ENCODE results near the gene PDE6H.

- TF ChIP-seq, protein P1, sequence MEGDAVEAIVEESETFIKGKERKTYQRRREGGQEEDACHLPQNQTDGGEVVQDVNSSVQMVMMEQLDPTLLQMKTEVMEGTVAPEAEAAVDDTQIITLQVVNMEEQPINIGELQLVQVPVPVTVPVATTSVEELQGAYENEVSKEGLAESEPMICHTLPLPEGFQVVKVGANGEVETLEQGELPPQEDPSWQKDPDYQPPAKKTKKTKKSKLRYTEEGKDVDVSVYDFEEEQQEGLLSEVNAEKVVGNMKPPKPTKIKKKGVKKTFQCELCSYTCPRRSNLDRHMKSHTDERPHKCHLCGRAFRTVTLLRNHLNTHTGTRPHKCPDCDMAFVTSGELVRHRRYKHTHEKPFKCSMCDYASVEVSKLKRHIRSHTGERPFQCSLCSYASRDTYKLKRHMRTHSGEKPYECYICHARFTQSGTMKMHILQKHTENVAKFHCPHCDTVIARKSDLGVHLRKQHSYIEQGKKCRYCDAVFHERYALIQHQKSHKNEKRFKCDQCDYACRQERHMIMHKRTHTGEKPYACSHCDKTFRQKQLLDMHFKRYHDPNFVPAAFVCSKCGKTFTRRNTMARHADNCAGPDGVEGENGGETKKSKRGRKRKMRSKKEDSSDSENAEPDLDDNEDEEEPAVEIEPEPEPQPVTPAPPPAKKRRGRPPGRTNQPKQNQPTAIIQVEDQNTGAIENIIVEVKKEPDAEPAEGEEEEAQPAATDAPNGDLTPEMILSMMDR (IDR thresholded peaks at IDR 0.05) = no peak
- TF ChIP-seq PBX3 (IDR thresholded peaks at IDR 0.05) = no peak
- no peak for TF ChIP-seq POLR2A (IDR thresholded peaks at IDR 0.05; ENCODE audit: low read length)
- no peak for TF ChIP-seq JUNB (IDR thresholded peaks at IDR 0.05)
- no peak for TF ChIP-seq SMC3 (IDR thresholded peaks at IDR 0.05)
- TF ChIP-seq ESRRA (IDR thresholded peaks at IDR 0.05; ENCODE audit: borderline replicate concordance, low read length) = no peak
- TF ChIP-seq RFX5 (IDR thresholded peaks at IDR 0.05) = no peak
- TF ChIP-seq EP300 (IDR thresholded peaks at IDR 0.05) = no peak
Measured at GRCh38 chr12:14988035-14988434, 15.2 kb downstream of the PDE6H start.

Measured in A549 (cell line).